NCI-H2107 treated with DMSO at 0.1 percent for 48 hours (cell line): ENCODE results near the gene RBM15.
A peak's percentile ranks its signal among the peaks of the same experiment; 100 is the strongest.

Source experiments
- DNase-seq: peaks from one replicate; lab custom pipeline; 2025; ENCODE audit not compliant: unreplicated experiment; lab: John Stamatoyannopoulos, UW

RBM15 gene

GRCh38 chr1:110338886-110339406 is at the start of gene RBM15:
Gene RBM15 (plus strand): TSS chr1:110339377. CDS start chr1:110339406, 29 bp downstream.
- DNase-seq = peak; percentile 100

- DNase-seq = no peak
Observed at GRCh38 chr1:110291241-110292030, 47.7 kb upstream of the RBM15 start.

GRCh38 chr1:110292031-110292741 is 47.0 kb upstream of the RBM15 start:
- DNase-seq = no peak

GRCh38 chr1:110293601-110294104 is 45.5 kb upstream of the RBM15 start:
- peak; percentile 74 for DNase-seq

GRCh38 chr1:110294308-110294707 is 44.9 kb upstream of the RBM15 start:
- DNase-seq = no peak

GRCh38 chr1:110298991-110299390 is 40.2 kb upstream of the RBM15 start:
- no peak for DNase-seq

- no peak for DNase-seq
Observed at GRCh38 chr1:110300412-110301085, 38.6 kb upstream of the RBM15 start.

GRCh38 chr1:110302836-110303235 is 36.3 kb upstream of the RBM15 start:
- no peak for DNase-seq

GRCh38 chr1:110305900-110306420 is 33.2 kb upstream of the RBM15 start:
- DNase-seq = no peak

- DNase-seq = no peak
Observed at GRCh38 chr1:110307239-110307974, 31.8 kb upstream of the RBM15 start.

- no peak for DNase-seq
Observed at GRCh38 chr1:110308247-110308646, 30.9 kb upstream of the RBM15 start.

GRCh38 chr1:110309139-110309538 is 30.0 kb upstream of the RBM15 start:
- DNase-seq = no peak

GRCh38 chr1:110309767-110310166 is 29.4 kb upstream of the RBM15 start:
- DNase-seq = no peak

- DNase-seq = no peak
Observed at GRCh38 chr1:110310300-110310699, 28.9 kb upstream of the RBM15 start.

GRCh38 chr1:110312188-110313121 is 26.7 kb upstream of the RBM15 start:
- peak; percentile 23 for DNase-seq

GRCh38 chr1:110316735-110317134 is 22.4 kb upstream of the RBM15 start:
- DNase-seq = no peak

- DNase-seq = no peak
Observed at GRCh38 chr1:110318046-110318445, 21.1 kb upstream of the RBM15 start.

GRCh38 chr1:110319332-110320167 is 19.6 kb upstream of the RBM15 start:
- no peak for DNase-seq

GRCh38 chr1:110320168-110320518 is 19.0 kb upstream of the RBM15 start:
- DNase-seq = no peak
